HEK293 (cell line): Measurements from ENCODE around the gene COL12A1.

Source experiments
- YY1 ChIP-seq: fragments of 450-650 bp; formaldehyde crosslinking; IDR thresholded peaks from 2 replicates; pipeline ENCODE4 v1.5.1; 2018; ENCODE audit warnings: missing biosample characterization, missing genetic modification characterization
- ZBTB6 ChIP-seq: fragments of 450-650 bp; formaldehyde crosslinking; IDR thresholded peaks from 2 replicates; pipeline ENCODE4 v1.5.1; 2017; ENCODE audit warnings: missing biosample characterization, missing genetic modification characterization
- ZNF16 ChIP-seq: fragments of 450-650 bp; formaldehyde crosslinking; IDR thresholded peaks from 2 replicates; pipeline ENCODE4 v1.5.1; 2016; ENCODE audit warnings: low read depth, missing biosample characterization, missing genetic modification characterization
- ZNF239 ChIP-seq: fragments of 450-650 bp; formaldehyde crosslinking; IDR thresholded peaks from 2 replicates; pipeline ENCODE4 v1.5.1; 2016; ENCODE audit warnings: missing biosample characterization, missing genetic modification characterization
- ZNF311 ChIP-seq: fragments of 450-650 bp; formaldehyde crosslinking; IDR thresholded peaks from 2 replicates; pipeline ENCODE4 v1.5.1; 2017; ENCODE audit warnings: missing biosample characterization, missing genetic modification characterization, borderline replicate concordance
- ZNF555 ChIP-seq: fragments of 450-650 bp; formaldehyde crosslinking; conservative IDR thresholded peaks from 2 replicates; pipeline ENCODE4 v1.5.1; 2017; ENCODE audit warnings: missing biosample characterization, mild to moderate bottlenecking, missing genetic modification characterization, inconsistent platforms
- ZNF623 ChIP-seq: fragments of 450-650 bp; formaldehyde crosslinking; IDR thresholded peaks from 2 replicates; pipeline ENCODE4 v1.5.1; 2016; ENCODE audit warnings: missing biosample characterization, missing genetic modification characterization
- ZNF785 ChIP-seq: fragments of 450-650 bp; formaldehyde crosslinking; IDR thresholded peaks from 2 replicates; pipeline ENCODE4 v1.5.1; 2016; ENCODE audit warnings: missing biosample characterization, missing genetic modification characterization
- ZNF830 ChIP-seq: fragments of 450-650 bp; IDR thresholded peaks from 2 replicates; pipeline ENCODE4 v1.5.0; 2018; ENCODE audit warnings: missing biosample characterization, missing genetic modification characterization, low read depth, mild to moderate bottlenecking, moderate library complexity
- TF ChIP-seq, protein P1 (sequence below): fragments of 450-650 bp; formaldehyde crosslinking; IDR thresholded peaks from 2 replicates; pipeline ENCODE4 v1.5.1; 2016; ENCODE audit warnings: missing biosample characterization, missing genetic modification characterization

- no peak for TF ChIP-seq YY1 (tag by site-specific recombination)
- no peak for TF ChIP-seq ZNF785 (tag by site-specific recombination)
- TF ChIP-seq ZNF16 (tag by site-specific recombination): no peak
- TF ChIP-seq ZNF239 (tag by site-specific recombination): no peak
- TF ChIP-seq, protein P1, sequence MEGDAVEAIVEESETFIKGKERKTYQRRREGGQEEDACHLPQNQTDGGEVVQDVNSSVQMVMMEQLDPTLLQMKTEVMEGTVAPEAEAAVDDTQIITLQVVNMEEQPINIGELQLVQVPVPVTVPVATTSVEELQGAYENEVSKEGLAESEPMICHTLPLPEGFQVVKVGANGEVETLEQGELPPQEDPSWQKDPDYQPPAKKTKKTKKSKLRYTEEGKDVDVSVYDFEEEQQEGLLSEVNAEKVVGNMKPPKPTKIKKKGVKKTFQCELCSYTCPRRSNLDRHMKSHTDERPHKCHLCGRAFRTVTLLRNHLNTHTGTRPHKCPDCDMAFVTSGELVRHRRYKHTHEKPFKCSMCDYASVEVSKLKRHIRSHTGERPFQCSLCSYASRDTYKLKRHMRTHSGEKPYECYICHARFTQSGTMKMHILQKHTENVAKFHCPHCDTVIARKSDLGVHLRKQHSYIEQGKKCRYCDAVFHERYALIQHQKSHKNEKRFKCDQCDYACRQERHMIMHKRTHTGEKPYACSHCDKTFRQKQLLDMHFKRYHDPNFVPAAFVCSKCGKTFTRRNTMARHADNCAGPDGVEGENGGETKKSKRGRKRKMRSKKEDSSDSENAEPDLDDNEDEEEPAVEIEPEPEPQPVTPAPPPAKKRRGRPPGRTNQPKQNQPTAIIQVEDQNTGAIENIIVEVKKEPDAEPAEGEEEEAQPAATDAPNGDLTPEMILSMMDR (tag by site-specific recombination): peak; percentile 57
- TF ChIP-seq ZNF555: no peak
- no peak for TF ChIP-seq ZNF830 (tag by site-specific recombination)
- no peak for TF ChIP-seq ZBTB6
- TF ChIP-seq ZNF623 (tag by site-specific recombination): 0 out of 2 replicates have a peak, but pooled peaks have one; percentile 11
- TF ChIP-seq ZNF311: no peak
Observed at GRCh38 chr6:75205776-75206575, at the start of gene COL12A1.
